IMR-90 (cell line): ENCODE data around the gene NFILZ. TPM values are rescaled to one million over a fixed set of nuclear protein-coding genes. Genes with fewer than 3 reads are reported as not detected.
"Not testable (repeated sequence)": the region's sequence is repeated elsewhere in the genome, so short reads cannot be mapped to it uniquely, and the experiment has no call there.

Source experiments
- ATAC-seq: fragments of 200-7000 bp; cut with Tn5 transposase; 2 replicates; pipeline ENCODE4 v1.9.1; 2020; ENCODE audit warnings: low read depth, mild to moderate bottlenecking, moderate library complexity
- BruUV-seq: library from RNA; stranded (reverse); fragments of 400-500 nt; replicated peaks from 2 replicates; lab custom pipeline; 2021; lab: Mats Ljungman, UMichigan
- CTCF ChIA-PET: fragments of 300-600 bp; formaldehyde crosslinking; extraction: SDS; loops from one replicate; lab custom pipeline; 2021; ENCODE audit warnings: antibody characterized with exemption; lab: Yijun Ruan, JAX
- POLR2A ChIA-PET: fragments of 300-600 bp; sonication (Branson Sonifier 250); formaldehyde crosslinking; loops from one replicate; lab custom pipeline; 2022; ENCODE audit warnings: antibody characterized with exemption; ENCODE audit not compliant: unreplicated experiment; lab: Charles Lee
- DNase-seq: peaks from one replicate; pipeline ENCODE4 v3.0.0; 2013
- H2AFZ ChIP-seq: replicated peaks from 2 replicates; pipeline ENCODE3; 2013; ENCODE audit warnings: low read length, mild to moderate bottlenecking; ENCODE audit not compliant: poor library complexity
- H2AK5ac ChIP-seq: 2 replicates; pipeline ENCODE4 v1.6.1; 2013; ENCODE audit warnings: low read depth, low read length, inconsistent platforms
- H2AK9ac ChIP-seq: replicated peaks from 2 replicates; pipeline ENCODE3; 2013; ENCODE audit warnings: mild to moderate bottlenecking, low read depth, low read length, moderate library complexity; ENCODE audit not compliant: poor library complexity
- H2BK120ac ChIP-seq: 2 replicates; pipeline ENCODE4 v1.6.1; 2013; ENCODE audit warnings: low read depth, low read length, inconsistent platforms
- H2BK15ac ChIP-seq: 3 replicates; pipeline ENCODE4 v1.6.1; 2013; ENCODE audit warnings: low read depth, low read length, inconsistent platforms
- H2BK20ac ChIP-seq: 2 replicates; pipeline ENCODE4 v1.6.1; 2013; ENCODE audit warnings: low read depth, mild to moderate bottlenecking, inconsistent platforms, low read length, moderate library complexity
- H2BK5ac ChIP-seq: 2 replicates; pipeline ENCODE4 v1.6.1; 2013; ENCODE audit warnings: mild to moderate bottlenecking, low read depth, low read length, inconsistent platforms; ENCODE audit not compliant: poor library complexity, severe bottlenecking
- H3K14ac ChIP-seq: replicated peaks from 2 replicates; pipeline ENCODE4 v1.6.1; 2013; ENCODE audit warnings: low read depth, low read length, inconsistent platforms
- H3K18ac ChIP-seq: 2 replicates; pipeline ENCODE4 v1.6.1; 2013; ENCODE audit warnings: low read depth, low read length, control low read depth
- H3K23ac ChIP-seq: 2 replicates; pipeline ENCODE4 v1.6.1; 2013; ENCODE audit warnings: low read depth, low read length, inconsistent platforms
- H3K27ac ChIP-seq: 2 replicates; pipeline ENCODE4 v1.5.1; 2013; ENCODE audit warnings: mild to moderate bottlenecking, control low read depth, low read length; ENCODE audit not compliant: insufficient read depth
- H3K27me3 ChIP-seq: 2 replicates; pipeline ENCODE4 v1.6.1; 2013; ENCODE audit warnings: low read length; ENCODE audit not compliant: control insufficient read depth, insufficient read depth
- H3K36me3 ChIP-seq: 2 replicates; pipeline ENCODE4 v1.6.1; 2013; ENCODE audit warnings: low read length, mixed read lengths; ENCODE audit not compliant: control insufficient read depth, insufficient read depth
- H3K4ac ChIP-seq: 2 replicates; pipeline ENCODE4 v1.6.1; 2013; ENCODE audit warnings: low read depth, low read length, inconsistent platforms
- H3K4me1 ChIP-seq: 2 replicates; pipeline ENCODE4 v1.6.1; 2013; ENCODE audit warnings: low read length, mixed read lengths; ENCODE audit not compliant: control insufficient read depth, insufficient read depth
- H3K4me2 ChIP-seq: 2 replicates; pipeline ENCODE4 v1.6.1; 2013; ENCODE audit warnings: low read depth, mild to moderate bottlenecking, control low read depth, low read length, moderate library complexity
- H3K4me3 ChIP-seq: 2 replicates; pipeline ENCODE4 v1.5.1; 2013; ENCODE audit warnings: low read depth, mild to moderate bottlenecking, control low read depth, low read length, moderate library complexity; ENCODE audit not compliant: insufficient read depth
- H3K56ac ChIP-seq: 2 replicates; pipeline ENCODE4 v1.6.1; 2013; ENCODE audit warnings: low read length, inconsistent platforms; ENCODE audit not compliant: insufficient read depth; ENCODE audit errors: extremely low read depth
- H3K79me1 ChIP-seq, 2 experiments: 2 replicates each; pipeline ENCODE4 v1.6.1; 2013; ENCODE audit warnings: low read length in 2 of 2, inconsistent platforms in 1 of 2, low read depth in 1 of 2
- H3K9ac ChIP-seq: 2 replicates; pipeline ENCODE4 v1.6.1; 2013; ENCODE audit warnings: low read depth, low read length, control low read depth
- H3K9me1 ChIP-seq: 2 replicates; pipeline ENCODE4 v1.6.1; 2013; ENCODE audit warnings: low read length, inconsistent platforms; ENCODE audit not compliant: insufficient read depth
- H3K9me3 ChIP-seq: 2 replicates; pipeline ENCODE4 v1.6.1; 2013; ENCODE audit warnings: low read length; ENCODE audit not compliant: control insufficient read depth, insufficient read depth
- H4K20me1 ChIP-seq: 2 replicates; pipeline ENCODE4 v1.6.1; 2013; ENCODE audit warnings: low read length, inconsistent platforms; ENCODE audit not compliant: insufficient read depth
- H4K5ac ChIP-seq: 2 replicates; pipeline ENCODE4 v1.6.1; 2013; ENCODE audit warnings: mild to moderate bottlenecking, low read depth, low read length, control low read depth
- H4K8ac ChIP-seq, 2 experiments: 2 replicates each; pipeline ENCODE4 v1.6.1; 2013; ENCODE audit warnings: low read depth in 2 of 2, low read length in 2 of 2, control low read depth in 1 of 2, inconsistent platforms in 1 of 2
- H4K91ac ChIP-seq: 2 replicates; pipeline ENCODE4 v1.6.1; 2013; ENCODE audit warnings: low read depth, low read length, inconsistent platforms; ENCODE audit not compliant: insufficient read depth
- BHLHE40 ChIP-seq: fragments of 150-350 bp; IDR thresholded peaks from 2 replicates; pipeline ENCODE4 v1.6.1; 2016; ENCODE audit warnings: mild to moderate bottlenecking, low read depth, low read length
- CHD1 ChIP-seq: IDR thresholded peaks from 2 replicates; pipeline ENCODE4 v1.6.1; 2012; ENCODE audit warnings: low read depth, low read length, improper control_type of control experiment
- MXI1 ChIP-seq: IDR thresholded peaks from 2 replicates; pipeline ENCODE4 v1.6.1; 2012; ENCODE audit warnings: low read depth, mild to moderate bottlenecking, low read length, moderate library complexity, borderline replicate concordance
- RAD21 ChIP-seq: IDR thresholded peaks from 2 replicates; pipeline ENCODE4 v1.6.1; 2012; ENCODE audit warnings: low read length, improper control_type of control experiment
- RFX5 ChIP-seq: IDR thresholded peaks from 2 replicates; pipeline ENCODE4 v1.8.0; 2012; ENCODE audit warnings: low read depth, mild to moderate bottlenecking, low read length, moderate library complexity
- USF2 ChIP-seq: fragments of 150-350 bp; IDR thresholded peaks from 2 replicates; pipeline ENCODE4 v1.6.1; 2017; ENCODE audit warnings: mild to moderate bottlenecking, antibody characterized with exemption, low read length, low read depth
- WGBS, 2 experiments: methylation state at CpG; one replicate each; pipeline versions ENCODE4 v1.1.5 to v1.1.7; 2013; ENCODE audit warnings: missing lambda C conversion rate in 2 of 2; ENCODE audit not compliant: insufficient read length in 1 of 2; ENCODE audit errors: extremely low coverage in 2 of 2; 5-methylcytosine and 5-hydroxymethylcytosine counted together
- dilution Hi-C: fragments of 300-500 bp; cut with HindIII; formaldehyde crosslinking; loops from one replicate; pipeline ENCODE4 v1.14.3; 2018; ENCODE audit warnings: low sequenced_read_pairs; ENCODE audit not compliant: unreplicated experiment
- in situ Hi-C: fragments of 300-500 bp; cut with MboI; formaldehyde crosslinking; loops from 3 replicates; pipeline ENCODE4 v1.14.3; 2019; ENCODE audit warnings: low sequenced_read_pairs, inconsistent platforms, mixed read lengths
- intact Hi-C: fragments of 100-400 bp; cut with micrococcal nuclease; formaldehyde crosslinking; loops from 2 replicates; pipeline ENCODE4 v1.10.0; 2022
- polyA plus RNA-seq, 3 experiments: library from polyadenylated mRNA; depleted of rRNA; stranded (reverse); fragments of >200 nt; gene quantifications; 2 replicates each; pipeline ENCODE4 v1.2.3, GENCODE V29; 2012; ENCODE audit warnings: low replicate concordance in 1 of 3
- total RNA-seq: library from RNA; depleted of rRNA; stranded (reverse); fragments of >200 nt; gene quantifications from 2 replicates; pipeline ENCODE4 v1.2.3, GENCODE V29; 2012

The NFILZ gene
- total and polyA plus RNA-seq, 2 of the 4 experiments (the other 2 are of a cell fraction), result not detected

GRCh38 chr19:8616861-8617260, 13.6 kb upstream of the NFILZ start:
- H3K4ac ChIP-seq, result no peak overlapping the region
- no peaks in the 10 kb centered on the region for H3K79me1 ChIP-seq
- TF ChIP-seq MXI1, result no peak
- no peak for TF ChIP-seq RFX5
- no peak for TF ChIP-seq RAD21
- no peak for TF ChIP-seq BHLHE40
- TF ChIP-seq CHD1, result no peak
- TF ChIP-seq USF2, result no peak
- WGBS, 2 experiments, result no CpG with 5 or more reads among the region's 6 CpGs
- in situ Hi-C loops (no loop called here), dilution Hi-C loops (no loop called here), intact Hi-C loops (loop anchor here (5.0 kb wide), 1 partner anchor 215 kb away; the partner anchor contains the start of genes MBD3L1 and ZNF558)
- peaks cover 2% of the 10 kb centered on the region; the same call in 1 of the 2 replicates for H3K4me1 ChIP-seq
- H3K56ac ChIP-seq, result no peak overlapping the region
- H2BK5ac ChIP-seq, result no peak overlapping the region
- H3K9me3 ChIP-seq, result no peaks in the 10 kb centered on the region
- no peak overlapping the region for H2BK120ac ChIP-seq
- H2BK20ac ChIP-seq, result no peak overlapping the region
- no peak overlapping the region for H3K14ac ChIP-seq
- no peak overlapping the region for H3K23ac ChIP-seq
- H3K4me2 ChIP-seq, result no peak overlapping the region
- no peak overlapping the region for H4K8ac ChIP-seq
- no peak overlapping the region for H2BK15ac ChIP-seq
- no peak overlapping the region for H2AK9ac ChIP-seq
- DNase-seq (no peak), ATAC-seq (no peak)
- H2AK5ac ChIP-seq, result no peak overlapping the region
- no peaks in the 10 kb centered on the region for H3K36me3 ChIP-seq
- no peak overlapping the region for H3K4me3 ChIP-seq
- ChIA-PET CTCF (no interaction called here), POLR2A (no interaction called here)
- no peak overlapping the region for H3K27ac ChIP-seq
- H4K91ac ChIP-seq, result no peak overlapping the region
- no peak overlapping the region for H2AFZ ChIP-seq
- BruUV-seq, result no TSS peak
- 0 out of 2 replicates have a peak, but pooled peaks cover 5% of the 10 kb centered on the region for H4K20me1 ChIP-seq
- H4K5ac ChIP-seq, result no peak overlapping the region
- H3K18ac ChIP-seq, result no peak overlapping the region
- H3K27me3 ChIP-seq, result peaks cover 6% of the 10 kb centered on the region; the same call in 1 of the 2 replicates
- no peaks in the 10 kb centered on the region; the same call in 1 of the 2 replicates for H3K9me1 ChIP-seq
- H3K9ac ChIP-seq, result no peak overlapping the region

DNA sequence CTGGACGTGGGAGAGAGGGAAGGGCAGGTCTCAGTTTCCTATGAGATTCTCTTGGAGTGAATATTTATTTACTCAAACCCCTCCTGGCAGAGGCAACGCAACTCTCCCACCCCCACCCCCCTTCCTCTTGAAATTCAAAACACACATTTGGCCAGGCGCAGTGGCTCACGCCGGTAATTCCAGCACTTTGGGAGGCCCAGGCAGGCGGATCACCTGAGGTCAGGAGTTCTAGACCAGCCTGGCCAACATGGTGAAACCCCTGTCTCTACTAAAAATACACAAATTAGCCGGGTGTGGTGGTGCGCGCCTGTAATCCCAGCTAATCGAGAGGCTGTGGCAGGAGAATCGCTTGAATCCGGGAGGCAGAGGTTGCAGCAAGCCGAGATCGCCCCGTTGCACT, 13.1 kb upstream of the NFILZ start:
- intact Hi-C loops, result loop anchor here (5.0 kb wide), 1 partner anchor 215 kb away; the partner anchor contains the start of genes MBD3L1 and ZNF558
- H4K20me1 ChIP-seq, in situ Hi-C loops: not testable (repeated sequence)

More for the DNA sequence above, 13.1 kb upstream of the NFILZ start:
- H3K9me3 ChIP-seq, H2AK5ac ChIP-seq, H3K56ac ChIP-seq, DNase-seq, dilution Hi-C loops, H3K4me3 ChIP-seq, H2BK120ac ChIP-seq, H3K23ac ChIP-seq, H3K14ac ChIP-seq, CTCF ChIA-PET, H4K8ac ChIP-seq, H4K5ac ChIP-seq, H3K4ac ChIP-seq, POLR2A ChIA-PET, H3K18ac ChIP-seq, H3K9me1 ChIP-seq, H3K4me2 ChIP-seq, ATAC-seq, H2AK9ac ChIP-seq, H3K27ac ChIP-seq, H4K91ac ChIP-seq, H2BK5ac ChIP-seq, H3K79me1 ChIP-seq, H2BK15ac ChIP-seq, H3K4me1 ChIP-seq, H2AFZ ChIP-seq, H2BK20ac ChIP-seq, H3K9ac ChIP-seq, BruUV-seq, H3K27me3 ChIP-seq, H3K36me3 ChIP-seq: not testable (repeated sequence)
- whole genome bisulfite sequencing, 2 experiments, result 64% methylated on average over 13 of the region's 15 CpGs; no CpG with 5 or more reads in 1 of the 2 experiments
